ENCODE results near the gene OPN1LW.

DNA sequence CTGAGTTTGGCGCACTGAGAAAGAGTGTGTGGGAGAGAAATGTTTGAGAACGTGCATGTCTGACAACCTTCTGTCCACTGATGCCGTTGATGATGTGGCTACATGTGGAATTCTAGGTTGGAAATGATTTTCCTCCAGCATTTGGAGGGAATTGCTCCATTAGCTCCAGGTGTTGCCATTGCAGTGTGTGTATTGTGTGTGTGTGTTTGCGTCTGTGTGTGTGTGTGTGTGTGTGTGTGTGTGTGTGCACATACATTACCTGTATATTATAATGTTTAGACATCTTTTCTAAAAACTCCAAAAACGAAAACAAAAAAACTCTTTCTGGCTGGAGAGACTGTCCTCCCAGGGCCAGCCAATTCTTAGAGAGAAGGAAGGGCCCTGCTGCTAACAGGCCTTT, 28.3 kb upstream of the OPN1LW start:
- TF ChIP-seq, protein P1, sequence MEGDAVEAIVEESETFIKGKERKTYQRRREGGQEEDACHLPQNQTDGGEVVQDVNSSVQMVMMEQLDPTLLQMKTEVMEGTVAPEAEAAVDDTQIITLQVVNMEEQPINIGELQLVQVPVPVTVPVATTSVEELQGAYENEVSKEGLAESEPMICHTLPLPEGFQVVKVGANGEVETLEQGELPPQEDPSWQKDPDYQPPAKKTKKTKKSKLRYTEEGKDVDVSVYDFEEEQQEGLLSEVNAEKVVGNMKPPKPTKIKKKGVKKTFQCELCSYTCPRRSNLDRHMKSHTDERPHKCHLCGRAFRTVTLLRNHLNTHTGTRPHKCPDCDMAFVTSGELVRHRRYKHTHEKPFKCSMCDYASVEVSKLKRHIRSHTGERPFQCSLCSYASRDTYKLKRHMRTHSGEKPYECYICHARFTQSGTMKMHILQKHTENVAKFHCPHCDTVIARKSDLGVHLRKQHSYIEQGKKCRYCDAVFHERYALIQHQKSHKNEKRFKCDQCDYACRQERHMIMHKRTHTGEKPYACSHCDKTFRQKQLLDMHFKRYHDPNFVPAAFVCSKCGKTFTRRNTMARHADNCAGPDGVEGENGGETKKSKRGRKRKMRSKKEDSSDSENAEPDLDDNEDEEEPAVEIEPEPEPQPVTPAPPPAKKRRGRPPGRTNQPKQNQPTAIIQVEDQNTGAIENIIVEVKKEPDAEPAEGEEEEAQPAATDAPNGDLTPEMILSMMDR (IDR thresholded peaks at IDR 0.05 in 8 of 11, conservative IDR thresholded peaks at IDR 0.05 in 3 of 11), result no peak
- TF ChIP-seq POLR2A (IDR thresholded peaks at IDR 0.05) (no peak), POLR2AphosphoS5 (IDR thresholded peaks at IDR 0.05) (no peak)
